ENCODE data around the gene ZRANB2. TPM values are rescaled to one million over a fixed set of nuclear protein-coding genes. Genes with fewer than 3 reads are reported as not detected.

The ZRANB2 gene
- total and polyA plus RNA-seq, 10 of the 15 experiments (the other 5 are each of a cell fraction or from before 2014, with no cell fraction given): 68.4 to 189 (median 138) TPM

GRCh38 chr1:71087713-71088112, 6.9 kb upstream of the ZRANB2 start (continued):
- TF ChIP-seq, protein P1, sequence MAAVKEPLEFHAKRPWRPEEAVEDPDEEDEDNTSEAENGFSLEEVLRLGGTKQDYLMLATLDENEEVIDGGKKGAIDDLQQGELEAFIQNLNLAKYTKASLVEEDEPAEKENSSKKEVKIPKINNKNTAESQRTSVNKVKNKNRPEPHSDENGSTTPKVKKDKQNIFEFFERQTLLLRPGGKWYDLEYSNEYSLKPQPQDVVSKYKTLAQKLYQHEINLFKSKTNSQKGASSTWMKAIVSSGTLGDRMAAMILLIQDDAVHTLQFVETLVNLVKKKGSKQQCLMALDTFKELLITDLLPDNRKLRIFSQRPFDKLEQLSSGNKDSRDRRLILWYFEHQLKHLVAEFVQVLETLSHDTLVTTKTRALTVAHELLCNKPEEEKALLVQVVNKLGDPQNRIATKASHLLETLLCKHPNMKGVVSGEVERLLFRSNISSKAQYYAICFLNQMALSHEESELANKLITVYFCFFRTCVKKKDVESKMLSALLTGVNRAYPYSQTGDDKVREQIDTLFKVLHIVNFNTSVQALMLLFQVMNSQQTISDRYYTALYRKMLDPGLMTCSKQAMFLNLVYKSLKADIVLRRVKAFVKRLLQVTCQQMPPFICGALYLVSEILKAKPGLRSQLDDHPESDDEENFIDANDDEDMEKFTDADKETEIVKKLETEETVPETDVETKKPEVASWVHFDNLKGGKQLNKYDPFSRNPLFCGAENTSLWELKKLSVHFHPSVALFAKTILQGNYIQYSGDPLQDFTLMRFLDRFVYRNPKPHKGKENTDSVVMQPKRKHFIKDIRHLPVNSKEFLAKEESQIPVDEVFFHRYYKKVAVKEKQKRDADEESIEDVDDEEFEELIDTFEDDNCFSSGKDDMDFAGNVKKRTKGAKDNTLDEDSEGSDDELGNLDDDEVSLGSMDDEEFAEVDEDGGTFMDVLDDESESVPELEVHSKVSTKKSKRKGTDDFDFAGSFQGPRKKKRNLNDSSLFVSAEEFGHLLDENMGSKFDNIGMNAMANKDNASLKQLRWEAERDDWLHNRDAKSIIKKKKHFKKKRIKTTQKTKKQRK (IDR thresholded peaks at IDR 0.05; ENCODE audit: low read depth, low read length): no peak
- TF ChIP-seq MEF2A (IDR thresholded peaks at IDR 0.05; ENCODE audit: insufficient read depth, low read depth, low read length): no peak
- TF ChIP-seq IKZF2 (IDR thresholded peaks at IDR 0.05): no peak
- no peak for TF ChIP-seq RBBP5 (conservative IDR thresholded peaks at IDR 0.05)
- TF ChIP-seq, protein P2, sequence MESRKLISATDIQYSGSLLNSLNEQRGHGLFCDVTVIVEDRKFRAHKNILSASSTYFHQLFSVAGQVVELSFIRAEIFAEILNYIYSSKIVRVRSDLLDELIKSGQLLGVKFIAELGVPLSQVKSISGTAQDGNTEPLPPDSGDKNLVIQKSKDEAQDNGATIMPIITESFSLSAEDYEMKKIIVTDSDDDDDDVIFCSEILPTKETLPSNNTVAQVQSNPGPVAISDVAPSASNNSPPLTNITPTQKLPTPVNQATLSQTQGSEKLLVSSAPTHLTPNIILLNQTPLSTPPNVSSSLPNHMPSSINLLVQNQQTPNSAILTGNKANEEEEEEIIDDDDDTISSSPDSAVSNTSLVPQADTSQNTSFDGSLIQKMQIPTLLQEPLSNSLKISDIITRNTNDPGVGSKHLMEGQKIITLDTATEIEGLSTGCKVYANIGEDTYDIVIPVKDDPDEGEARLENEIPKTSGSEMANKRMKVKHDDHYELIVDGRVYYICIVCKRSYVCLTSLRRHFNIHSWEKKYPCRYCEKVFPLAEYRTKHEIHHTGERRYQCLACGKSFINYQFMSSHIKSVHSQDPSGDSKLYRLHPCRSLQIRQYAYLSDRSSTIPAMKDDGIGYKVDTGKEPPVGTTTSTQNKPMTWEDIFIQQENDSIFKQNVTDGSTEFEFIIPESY (IDR thresholded peaks at IDR 0.05): no peak
- TF ChIP-seq SMAD1 (IDR thresholded peaks at IDR 0.05; ENCODE audit: low read depth, partially characterized antibody): no peak
- TF ChIP-seq SMAD5 (IDR thresholded peaks at IDR 0.05; ENCODE audit: low read depth): no peak
- no peak for TF ChIP-seq SIX5 (IDR thresholded peaks at IDR 0.05; ENCODE audit: low read depth, low read length, severe bottlenecking)

- H3K4me2 ChIP-seq (ENCODE audit: control insufficient read depth, insufficient read depth): no peak overlapping the region
- no peak for DNase-seq (ENCODE audit: low read depth, low spot score)
- H3K9ac ChIP-seq (ENCODE audit: control insufficient read depth, insufficient read depth, low read length): no peak overlapping the region
- 0 out of 3 replicates have a peak, but pooled peaks have one; percentile 31 for ATAC-seq
- TF ChIP-seq NFYB (IDR thresholded peaks at IDR 0.05; ENCODE audit: insufficient read depth, low read depth, low read length) (0 out of 2 replicates have a peak, but pooled peaks have one; percentile 20), SMAD5 (IDR thresholded peaks at IDR 0.05; ENCODE audit: low read depth) (no peak)
- CTCF ChIA-PET: no interaction called here
- no peaks in the 10 kb centered on the region for H4K20me1 ChIP-seq (ENCODE audit: control insufficient read depth, insufficient read depth)
- no peak overlapping the region for H3K27ac ChIP-seq (ENCODE audit: control insufficient read depth, insufficient read depth)
- SMC1A ChIA-PET (ENCODE audit: uncharacterized antibody, unreplicated experiment): interaction anchor here (0.6 to 1.5 kb wide), 2 partner anchors 9 to 1324 kb away, joined by 4 read pairs; no protein-coding TSS in a partner anchor
- no peaks in the 10 kb centered on the region for H3K9me3 ChIP-seq (replicated peaks; ENCODE audit: control insufficient read depth, insufficient read depth, low read length)
- H2AFZ ChIP-seq (ENCODE audit: control insufficient read depth, low read depth, low read length): no peak overlapping the region
- BruUV-seq (replicated peaks): no TSS peak
- in situ Hi-C loops (cut with MboI) (loop anchor here (25.0 kb wide), 1 partner anchor 950 kb away; no protein-coding TSS in a partner anchor), intact Hi-C loops (cut with micrococcal nuclease; ENCODE audit: unreplicated experiment) (no loop called here)
- no peak overlapping the region for H3K4me3 ChIP-seq
- no peaks in the 10 kb centered on the region for H3K27me3 ChIP-seq (replicated peaks in 1 of 2; ENCODE audit: control insufficient read depth in 2 of 2, insufficient read depth in 2 of 2, low read length in 1 of 2)
- no peaks in the 10 kb centered on the region for H3K36me3 ChIP-seq (ENCODE audit: control insufficient read depth in 2 of 2, insufficient read depth in 2 of 2, low read length in 1 of 2)
- no peaks in the 10 kb centered on the region for H3K79me2 ChIP-seq (ENCODE audit: control insufficient read depth, insufficient read depth, low read length)
- RAD21 ChIA-PET (ENCODE audit: unreplicated experiment): no interaction called here
- no peak for FAIRE-seq
- H3K4me1 ChIP-seq (ENCODE audit: control insufficient read depth, insufficient read depth, low read length): no peaks in the 10 kb centered on the region
- POLR2A ChIA-PET: no interaction called here
These were observed 6.2 kb upstream of the ZRANB2 start for GRCh38 chr1:71087060-71087459.

All from GM12878 (cell line).